Peyer's patch (tissue), 4 donors: ENCODE results near the gene SPG11. TPM values are rescaled to one million over a fixed set of nuclear protein-coding genes. Genes with fewer than 3 reads are reported as not detected.
"Not testable (repeated sequence)": the region's sequence is repeated elsewhere in the genome, so short reads cannot be mapped to it uniquely, and the experiment has no call there.

Experiments
- DNase-seq, 3 donors: peaks; one replicate each; pipeline ENCODE4 v3.0.0-alpha.2; 2017 to 2019
- H3K27ac ChIP-seq, 4 donors: fragments of 200-600 bp; sonication (generic); one replicate each; pipeline ENCODE4 v1.5.1; 2016 to 2019
- H3K27me3 ChIP-seq, 2 donors: fragments of 200-600 bp; sonication (generic); one replicate each; pipeline ENCODE4 v1.5.1; 2019
- H3K36me3 ChIP-seq, 3 donors: fragments of 200-600 bp; sonication (generic); one replicate each; pipeline ENCODE4 v1.5.1; 2016 to 2019
- H3K4me1 ChIP-seq, 4 donors: fragments of 200-600 bp; sonication (generic); one replicate each; pipeline ENCODE4 v1.5.1; 2016 to 2019
- H3K4me3 ChIP-seq, 4 donors: fragments of 200-600 bp; sonication (generic); 1 replicate in 3 of 4; 2 replicates in 1 of 4; pipeline ENCODE4 v1.5.1; 2016 to 2019; ENCODE audit warnings: mild to moderate bottlenecking in 1 of 4
- H3K9me3 ChIP-seq, 4 donors: fragments of 200-600 bp; sonication (generic); one replicate each; pipeline ENCODE4 v1.5.1; 2016 to 2019; ENCODE audit warnings: mild to moderate bottlenecking in 1 of 4
- CTCF ChIP-seq, 6 experiments: fragments of 450-650 bp in 4 of 6; fragments of 200-600 bp in 2 of 6; sonication (generic) in 1 of 6; IDR thresholded peaks; one replicate each; pipeline ENCODE4 v1.5.1; 2017 to 2019; ENCODE audit warnings: antibody characterized with exemption in 6 of 6, mild to moderate bottlenecking in 3 of 6, moderate library complexity in 1 of 6
- POLR2A ChIP-seq, 2 donors: fragments of 450-650 bp; IDR thresholded peaks; one replicate each; pipeline ENCODE4 v1.5.1; 2017; ENCODE audit warnings: antibody characterized with exemption in 2 of 2, mild to moderate bottlenecking in 2 of 2, moderate library complexity in 2 of 2
- total RNA-seq, 4 donors: library from RNA; depleted of rRNA; stranded (reverse); fragments of >200 nt; gene quantifications; one replicate each; pipeline ENCODE4 v1.1.0, GENCODE V29; 2016

The SPG11 gene
- total RNA-seq, 4 donors from 2014 or later, result 125 to 215 (median 167) TPM

- Histone ChIP-seq H3K4me1 (no peaks in the 10 kb centered on the region), H3K27ac (no peak overlapping the region), H3K4me3 (no peak overlapping the region), H3K36me3 (peaks cover 0 to 80% (median 0%) of the 10 kb centered on the region in 3 donors), H3K9me3 (no peaks in the 10 kb centered on the region), H3K27me3 (no peaks in the 10 kb centered on the region)
- DNase-seq, result no peak
- TF ChIP-seq CTCF (IDR thresholded peaks at IDR 0.05) (no peak), POLR2A (IDR thresholded peaks at IDR 0.05) (no peak)
Observed at GRCh38 chr15:44647637-44648036, 15.8 kb downstream of the SPG11 start.

DNA sequence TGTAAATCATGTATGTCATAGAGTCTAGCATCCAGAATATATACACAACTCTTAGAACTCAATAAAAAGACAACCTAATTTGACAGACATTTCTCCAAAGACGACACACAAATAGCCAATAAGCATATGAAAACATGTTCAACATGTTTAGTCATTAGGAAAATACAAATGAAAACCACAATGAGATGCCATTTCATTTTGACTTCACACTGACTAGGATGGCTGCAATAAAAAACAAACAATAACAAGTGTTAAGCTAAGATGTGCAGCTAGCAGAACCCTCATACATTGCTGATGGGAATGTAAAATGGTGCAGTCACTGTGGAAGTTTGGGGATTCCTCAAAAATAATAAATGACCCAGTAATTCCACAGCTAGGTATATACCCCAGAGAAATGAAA is 16.4 kb downstream of the SPG11 start:
- DNase-seq, result no peak
- peaks cover 0 to 74% (median 0%) of the 10 kb centered on the region in 3 donors for H3K36me3 ChIP-seq
- no peak overlapping the region for H3K4me3 ChIP-seq
- no peak for TF ChIP-seq CTCF (IDR thresholded peaks at IDR 0.05)
- no peak for TF ChIP-seq POLR2A (IDR thresholded peaks at IDR 0.05)
- no peaks in the 10 kb centered on the region for H3K9me3 ChIP-seq
- no peaks in the 10 kb centered on the region for H3K4me1 ChIP-seq
- no peak overlapping the region for H3K27ac ChIP-seq
- H3K27me3 ChIP-seq, result no peaks in the 10 kb centered on the region

- Histone ChIP-seq H3K36me3 (peaks cover 0 to 68% (median 0%) of the 10 kb centered on the region in 3 donors), H3K4me1 (no peaks in the 10 kb centered on the region), H3K27me3 (no peaks in the 10 kb centered on the region), H3K4me3 (no peak overlapping the region), H3K9me3 (no peaks in the 10 kb centered on the region), H3K27ac (no peak overlapping the region)
- TF ChIP-seq POLR2A (IDR thresholded peaks at IDR 0.05), result no peak
- TF ChIP-seq CTCF (IDR thresholded peaks at IDR 0.05), result no peak
- no peak for DNase-seq
Observed at GRCh38 chr15:44646460-44646859, 17.0 kb downstream of the SPG11 start.

DNA sequence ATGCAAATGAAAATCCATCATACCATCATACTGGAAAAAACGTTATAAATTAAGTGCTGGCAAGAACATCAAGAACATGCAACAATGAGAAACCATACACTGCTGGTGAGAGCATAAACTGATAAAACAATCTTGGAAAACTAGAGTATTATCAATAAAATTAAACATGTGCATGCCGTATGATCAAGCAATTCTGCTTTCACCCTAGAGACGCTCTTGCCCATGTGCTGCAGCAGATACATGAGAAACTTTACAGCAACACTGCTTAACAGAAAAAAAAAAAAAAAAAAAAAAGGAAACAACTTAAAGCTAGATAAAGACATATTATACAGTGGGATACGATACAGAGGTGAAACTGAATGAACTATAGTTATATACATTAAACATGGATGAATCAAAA is 21.8 kb downstream of the SPG11 start:
- Histone ChIP-seq H3K27me3 (no peaks in the 10 kb centered on the region), H3K9me3 (peaks cover 0 to 4% (median 0%) of the 10 kb centered on the region in 4 donors), H3K36me3 (peaks cover 0 to 58% (median 0%) of the 10 kb centered on the region in 3 donors), H3K4me1 (no peaks in the 10 kb centered on the region), H3K27ac (no peak overlapping the region), H3K4me3 (no peak overlapping the region)
- no peak for TF ChIP-seq POLR2A (IDR thresholded peaks at IDR 0.05)
- TF ChIP-seq CTCF (IDR thresholded peaks at IDR 0.05), result no peak
- no peak for DNase-seq

GRCh38 chr15:44636976-44637375 is 26.5 kb downstream of the SPG11 start:
- H3K27me3 ChIP-seq, result no peaks in the 10 kb centered on the region
- no peak for DNase-seq
- no peaks in the 10 kb centered on the region for H3K4me1 ChIP-seq
- H3K9me3 ChIP-seq, result peaks cover 0 to 4% (median 0%) of the 10 kb centered on the region in 4 donors
- no peak overlapping the region for H3K27ac ChIP-seq
- peaks cover 0 to 81% (median 0%) of the 10 kb centered on the region in 3 donors for H3K36me3 ChIP-seq
- no peak overlapping the region for H3K4me3 ChIP-seq
- TF ChIP-seq POLR2A (IDR thresholded peaks at IDR 0.05), result no peak
- no peak for TF ChIP-seq CTCF (IDR thresholded peaks at IDR 0.05)

GRCh38 chr15:44633603-44634002 is 29.9 kb downstream of the SPG11 start:
- DNase-seq, result no peak
- H3K4me1 ChIP-seq, result no peaks in the 10 kb centered on the region
- H3K27me3 ChIP-seq, result no peaks in the 10 kb centered on the region
- H3K36me3 ChIP-seq, result peaks cover 0 to 87% (median 3%) of the 10 kb centered on the region in 3 donors
- H3K27ac ChIP-seq, result no peak overlapping the region
- H3K9me3 ChIP-seq, result no peaks in the 10 kb centered on the region
- TF ChIP-seq CTCF (IDR thresholded peaks at IDR 0.05), result no peak
- TF ChIP-seq POLR2A (IDR thresholded peaks at IDR 0.05), result no peak
- H3K4me3 ChIP-seq, result no peak overlapping the region

DNA sequence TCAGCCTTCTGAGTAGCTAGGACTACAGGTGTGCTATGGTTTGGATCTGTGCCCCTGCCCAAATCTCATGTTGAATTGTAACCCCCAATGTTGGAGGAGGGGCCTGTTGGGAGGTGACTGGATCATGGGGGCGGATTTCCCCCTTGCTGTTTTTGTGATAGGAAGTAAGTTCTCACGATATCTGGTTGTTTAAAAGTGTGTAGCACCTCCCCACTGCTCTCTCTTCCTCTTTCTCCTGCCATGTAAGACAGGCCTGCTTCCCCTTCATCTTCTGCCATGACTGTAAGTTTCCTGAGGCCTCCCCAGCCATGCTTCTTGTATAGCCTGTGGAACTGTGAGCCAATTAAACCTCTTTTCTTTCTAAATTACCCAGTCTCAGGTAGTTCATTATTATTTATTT is 38.2 kb downstream of the SPG11 start:
- not testable (repeated sequence) for H3K27ac ChIP-seq, H3K4me1 ChIP-seq, H3K4me3 ChIP-seq, H3K9me3 ChIP-seq, H3K27me3 ChIP-seq, DNase-seq
- peaks cover 0 to 88% (median 3%) of the 10 kb centered on the region in 3 donors for H3K36me3 ChIP-seq
